ENCODE results near the gene MACF1.

DNA sequence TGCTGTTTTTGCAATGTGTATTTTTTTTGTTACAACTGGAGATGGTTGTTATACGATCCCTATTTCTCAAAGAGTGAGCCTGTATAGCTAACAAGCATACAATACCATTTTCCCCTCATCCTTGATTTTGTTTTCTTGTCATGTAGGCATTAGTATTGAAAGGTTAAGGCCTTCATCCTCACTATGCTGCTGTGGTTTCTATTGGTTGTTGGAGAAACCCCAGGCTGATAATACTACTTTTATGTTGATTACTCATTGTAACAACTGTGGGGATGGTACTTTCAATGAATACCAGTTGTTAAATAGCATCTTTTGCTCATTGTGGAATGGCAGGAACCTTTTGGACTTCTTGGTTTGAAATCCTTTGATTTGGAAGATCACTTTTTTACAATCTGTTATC lies 39.0 kb upstream of the MACF1 start:
- TF ChIP-seq, protein P1, sequence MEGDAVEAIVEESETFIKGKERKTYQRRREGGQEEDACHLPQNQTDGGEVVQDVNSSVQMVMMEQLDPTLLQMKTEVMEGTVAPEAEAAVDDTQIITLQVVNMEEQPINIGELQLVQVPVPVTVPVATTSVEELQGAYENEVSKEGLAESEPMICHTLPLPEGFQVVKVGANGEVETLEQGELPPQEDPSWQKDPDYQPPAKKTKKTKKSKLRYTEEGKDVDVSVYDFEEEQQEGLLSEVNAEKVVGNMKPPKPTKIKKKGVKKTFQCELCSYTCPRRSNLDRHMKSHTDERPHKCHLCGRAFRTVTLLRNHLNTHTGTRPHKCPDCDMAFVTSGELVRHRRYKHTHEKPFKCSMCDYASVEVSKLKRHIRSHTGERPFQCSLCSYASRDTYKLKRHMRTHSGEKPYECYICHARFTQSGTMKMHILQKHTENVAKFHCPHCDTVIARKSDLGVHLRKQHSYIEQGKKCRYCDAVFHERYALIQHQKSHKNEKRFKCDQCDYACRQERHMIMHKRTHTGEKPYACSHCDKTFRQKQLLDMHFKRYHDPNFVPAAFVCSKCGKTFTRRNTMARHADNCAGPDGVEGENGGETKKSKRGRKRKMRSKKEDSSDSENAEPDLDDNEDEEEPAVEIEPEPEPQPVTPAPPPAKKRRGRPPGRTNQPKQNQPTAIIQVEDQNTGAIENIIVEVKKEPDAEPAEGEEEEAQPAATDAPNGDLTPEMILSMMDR (IDR thresholded peaks at IDR 0.05), result no peak
- no peak for TF ChIP-seq EZH2 (IDR thresholded peaks at IDR 0.05)

Measured in neural progenitor cell (in vitro differentiated cells).